PC-9 (cell line): ENCODE results near the gene ADCY3. TPM values are rescaled to one million over a fixed set of nuclear protein-coding genes. Genes with fewer than 3 reads are reported as not detected.

Experiments used
- BruUV-seq: library from RNA; stranded (reverse); fragments of 400-500 nt; replicated peaks from 2 replicates; lab custom pipeline; 2021; lab: Mats Ljungman, UMichigan
- CTCF ChIA-PET: fragments of 300-600 bp; sonication (Branson Sonifier 250); formaldehyde crosslinking; loops from one replicate; lab custom pipeline; 2022; ENCODE audit warnings: antibody characterized with exemption; lab: Charles Lee
- POLR2A ChIA-PET: fragments of 300-600 bp; sonication (Branson Sonifier 250); formaldehyde crosslinking; loops from one replicate; lab custom pipeline; 2022; ENCODE audit warnings: antibody characterized with exemption; ENCODE audit not compliant: unreplicated experiment; lab: Charles Lee
- DNase-seq, 2 experiments: peaks; one replicate each; pipeline versions ENCODE4 v3.0.0 to v3.0.0-alpha.2; 2015 to 2022; ENCODE audit warnings: mixed read lengths in 1 of 2
- H2AFZ ChIP-seq: fragments of 200-600 bp; sonication (generic); 2 replicates; pipeline ENCODE4 v1.8.1; 2017; ENCODE audit warnings: antibody characterized with exemption
- H3F3A ChIP-seq: fragments of 200-600 bp; sonication (generic); 2 replicates; pipeline ENCODE4 v1.8.1; 2017; ENCODE audit warnings: antibody characterized with exemption, mild to moderate bottlenecking, low read depth; ENCODE audit not compliant: insufficient read depth
- H3K27ac ChIP-seq: fragments of 200-600 bp; sonication (generic); 2 replicates; pipeline ENCODE4 v1.6.1; 2016; ENCODE audit warnings: mixed run types
- H3K27me3 ChIP-seq: fragments of 200-600 bp; sonication (generic); 2 replicates; pipeline ENCODE4 v1.6.1; 2016; ENCODE audit warnings: low read depth, mixed run types; ENCODE audit not compliant: insufficient read depth
- H3K36me3 ChIP-seq: fragments of 200-600 bp; sonication (generic); 2 replicates; pipeline ENCODE4 v1.6.1; 2016; ENCODE audit warnings: low read depth, mixed run types
- H3K4me1 ChIP-seq: fragments of 200-600 bp; sonication (generic); replicated peaks from 2 replicates; pipeline ENCODE4 v1.6.1; 2016; ENCODE audit warnings: mixed run types; ENCODE audit not compliant: insufficient read depth
- H3K4me2 ChIP-seq: fragments of 200-600 bp; sonication (generic); 2 replicates; pipeline ENCODE4 v1.6.1; 2017; ENCODE audit warnings: mixed run types
- H3K4me3 ChIP-seq: fragments of 200-600 bp; sonication (generic); 2 replicates; pipeline ENCODE4 v1.6.1; 2016; ENCODE audit warnings: mixed run types
- H3K79me2 ChIP-seq: fragments of 200-600 bp; sonication (generic); 2 replicates; pipeline ENCODE4 v1.6.1; 2017; ENCODE audit warnings: low read depth, mixed run types
- H3K9me2 ChIP-seq: fragments of 200-600 bp; sonication (generic); 2 replicates; pipeline ENCODE4 v1.8.1; 2017; ENCODE audit warnings: mild to moderate bottlenecking; ENCODE audit not compliant: insufficient read depth
- H3K9me3 ChIP-seq: fragments of 200-600 bp; sonication (generic); 2 replicates; pipeline ENCODE4 v1.8.1; 2016; ENCODE audit warnings: low read depth; ENCODE audit not compliant: insufficient read depth
- H4K20me1 ChIP-seq: fragments of 200-600 bp; sonication (generic); 2 replicates; pipeline ENCODE4 v1.8.1; 2017; ENCODE audit not compliant: insufficient read depth
- EZH2 ChIP-seq: fragments of 200-600 bp; sonication (generic); IDR thresholded peaks from 2 replicates; pipeline ENCODE4 v1.8.0; 2017; ENCODE audit warnings: antibody characterized with exemption, low read depth
- intact Hi-C: fragments of 100-400 bp; cut with micrococcal nuclease; formaldehyde crosslinking; loops from one replicate; pipeline ENCODE4 v1.10.0; 2022; ENCODE audit not compliant: unreplicated experiment
- total RNA-seq: library from RNA; stranded (reverse); gene quantifications from 2 replicates; pipeline ENCODE4 v1.2.3, GENCODE V29; 2021
- TF ChIP-seq, protein P1 (sequence below): fragments of 200-600 bp; sonication (generic); conservative IDR thresholded peaks from 2 replicates; pipeline ENCODE4 v1.6.1; 2017; ENCODE audit warnings: mixed run types, antibody characterized with exemption, mild to moderate bottlenecking, moderate library complexity

Gene ADCY3
- total RNA-seq, 1 experiment from 2014 or later = 46.3 TPM

DNA sequence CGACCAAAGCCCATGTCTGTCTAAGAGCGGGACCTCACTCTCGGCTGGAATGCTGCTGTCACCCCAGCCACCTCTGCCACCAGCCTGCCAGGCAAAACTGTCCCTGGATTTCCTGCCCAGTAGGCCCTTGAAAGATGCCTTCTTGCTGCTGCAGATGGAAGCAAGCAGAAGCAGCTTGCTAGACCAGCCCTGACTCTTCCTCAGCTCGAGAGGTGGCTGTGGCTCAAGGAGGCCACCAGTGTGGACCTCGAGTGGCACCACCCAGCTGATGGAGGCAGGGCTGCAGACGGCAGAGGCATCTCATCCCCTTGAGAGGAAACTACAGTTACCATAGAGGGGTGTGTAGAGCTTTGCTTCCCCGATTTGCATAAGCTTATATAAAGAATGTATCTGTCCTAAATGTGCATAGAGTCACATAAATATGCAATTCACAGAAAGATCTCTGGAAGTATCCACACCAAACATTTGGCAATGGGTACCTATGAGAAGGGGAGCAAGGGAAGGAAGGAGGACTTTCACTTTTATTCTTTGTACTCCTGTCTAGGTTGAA, 20.6 kb downstream of the ADCY3 start:
- no peaks in the 10 kb centered on the region for H3K27me3 ChIP-seq
- H3K36me3 ChIP-seq = peaks cover 3% of the 10 kb centered on the region
- H3K9me3 ChIP-seq = peaks cover 20% of the 10 kb centered on the region
- TF ChIP-seq, protein P1, sequence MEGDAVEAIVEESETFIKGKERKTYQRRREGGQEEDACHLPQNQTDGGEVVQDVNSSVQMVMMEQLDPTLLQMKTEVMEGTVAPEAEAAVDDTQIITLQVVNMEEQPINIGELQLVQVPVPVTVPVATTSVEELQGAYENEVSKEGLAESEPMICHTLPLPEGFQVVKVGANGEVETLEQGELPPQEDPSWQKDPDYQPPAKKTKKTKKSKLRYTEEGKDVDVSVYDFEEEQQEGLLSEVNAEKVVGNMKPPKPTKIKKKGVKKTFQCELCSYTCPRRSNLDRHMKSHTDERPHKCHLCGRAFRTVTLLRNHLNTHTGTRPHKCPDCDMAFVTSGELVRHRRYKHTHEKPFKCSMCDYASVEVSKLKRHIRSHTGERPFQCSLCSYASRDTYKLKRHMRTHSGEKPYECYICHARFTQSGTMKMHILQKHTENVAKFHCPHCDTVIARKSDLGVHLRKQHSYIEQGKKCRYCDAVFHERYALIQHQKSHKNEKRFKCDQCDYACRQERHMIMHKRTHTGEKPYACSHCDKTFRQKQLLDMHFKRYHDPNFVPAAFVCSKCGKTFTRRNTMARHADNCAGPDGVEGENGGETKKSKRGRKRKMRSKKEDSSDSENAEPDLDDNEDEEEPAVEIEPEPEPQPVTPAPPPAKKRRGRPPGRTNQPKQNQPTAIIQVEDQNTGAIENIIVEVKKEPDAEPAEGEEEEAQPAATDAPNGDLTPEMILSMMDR = no peak
- no peak for TF ChIP-seq EZH2
- intact Hi-C loops = no loop called here
- no peak overlapping the region for H3K4me2 ChIP-seq
- DNase-seq = no peak
- CTCF ChIA-PET = no interaction called here
- POLR2A ChIA-PET = no interaction called here
- no TSS peak for BruUV-seq
- no peaks in the 10 kb centered on the region for H3F3A ChIP-seq
- no peaks in the 10 kb centered on the region for H3K4me1 ChIP-seq
- no peaks in the 10 kb centered on the region for H4K20me1 ChIP-seq
- no peak overlapping the region for H3K4me3 ChIP-seq
- no peak overlapping the region for H3K27ac ChIP-seq
- H3K79me2 ChIP-seq = no peaks in the 10 kb centered on the region
- H3K9me2 ChIP-seq = no peaks in the 10 kb centered on the region
- no peak overlapping the region for H2AFZ ChIP-seq

DNA sequence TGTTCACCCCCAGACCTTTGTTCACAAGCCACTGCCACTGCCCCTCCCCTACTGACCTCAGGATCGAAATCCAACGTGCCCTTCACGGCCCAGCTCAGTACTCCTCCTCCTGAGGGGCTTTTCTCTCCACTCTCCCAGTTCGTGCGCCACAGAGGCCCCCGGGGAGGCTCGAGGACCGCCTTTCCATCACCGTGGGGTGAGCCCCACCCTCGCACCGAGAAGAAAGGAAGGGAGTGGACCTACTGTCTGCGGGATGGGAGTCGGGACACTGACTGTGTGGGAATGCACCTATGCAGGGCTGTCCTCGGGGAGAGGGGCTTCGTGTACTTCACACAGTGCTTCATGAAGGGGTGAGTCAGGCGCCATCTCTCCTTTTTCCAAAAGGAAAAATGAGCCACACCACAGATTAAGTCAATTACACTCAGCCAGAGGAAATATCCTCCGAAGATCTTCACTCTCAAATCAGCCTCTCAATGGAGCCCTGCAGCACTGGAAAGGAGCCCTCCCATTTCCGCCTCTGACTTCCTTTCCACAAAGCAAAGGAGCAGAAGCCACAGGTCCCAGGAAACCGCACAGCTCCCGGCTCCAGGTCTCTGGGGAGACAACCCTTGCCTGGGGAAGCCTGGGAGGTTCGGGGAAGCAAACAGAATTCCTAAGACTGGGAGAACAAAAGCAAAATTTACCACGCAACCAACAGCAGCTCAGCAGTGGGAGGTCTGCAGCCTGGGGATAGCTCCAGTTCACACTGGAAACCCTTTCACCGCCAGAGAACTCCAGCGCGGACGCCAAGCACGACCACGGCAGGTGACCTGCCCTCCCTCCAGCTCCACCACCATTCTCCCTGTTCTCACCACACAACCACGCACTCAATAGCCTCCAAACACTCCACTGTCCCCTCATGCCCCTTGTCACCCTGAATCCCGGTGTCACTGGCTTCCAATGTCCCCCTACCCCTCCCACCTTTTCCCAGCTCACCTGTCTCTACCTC, 21.6 kb downstream of the ADCY3 start:
- BruUV-seq = no TSS peak
- POLR2A ChIA-PET = no interaction called here

DNA sequence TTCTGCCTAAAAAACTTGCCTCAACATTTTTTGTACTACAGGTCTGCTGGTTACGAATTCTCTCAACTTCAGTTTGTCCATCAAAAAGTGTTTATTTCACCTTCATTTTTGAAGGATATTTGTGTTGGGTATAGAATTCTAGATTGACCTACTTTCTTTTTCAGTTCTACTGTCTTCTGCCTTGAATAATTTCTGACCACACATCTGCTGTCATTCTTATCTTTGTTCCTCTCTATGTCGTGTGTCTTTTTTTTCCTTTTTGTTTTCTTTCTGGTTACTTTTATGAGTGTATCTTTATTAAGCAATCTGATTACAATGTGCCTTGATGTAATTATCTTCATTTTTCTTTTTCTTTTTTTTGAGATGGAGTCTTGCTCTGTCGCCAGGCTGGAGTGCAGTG, 25.3 kb downstream of the ADCY3 start:
- Histone ChIP-seq H3K9me2 (no peaks in the 10 kb centered on the region), H3K4me3 (no peak overlapping the region), H3K4me2 (no peak overlapping the region), H3K36me3 (peaks cover 3% of the 10 kb centered on the region), H3K27ac (no peak overlapping the region), H3K79me2 (no peaks in the 10 kb centered on the region), H3K27me3 (no peaks in the 10 kb centered on the region), H4K20me1 (no peaks in the 10 kb centered on the region), H3K4me1 (no peaks in the 10 kb centered on the region), H2AFZ (no peak overlapping the region), H3F3A (no peaks in the 10 kb centered on the region), H3K9me3 (peaks cover 24% of the 10 kb centered on the region)
- no TSS peak for BruUV-seq
- intact Hi-C loops = no loop called here
- no peak for TF ChIP-seq EZH2
- TF ChIP-seq, protein P1 = no peak
- CTCF ChIA-PET = no interaction called here
- no peak for DNase-seq
- POLR2A ChIA-PET = no interaction called here

More for the DNA sequence above, 21.6 kb downstream of the ADCY3 start:
- peaks cover 3% of the 10 kb centered on the region for H3K36me3 ChIP-seq
- TF ChIP-seq, protein P1 = no peak
- no peak for TF ChIP-seq EZH2
- H3K9me3 ChIP-seq = peaks cover 24% of the 10 kb centered on the region
- H4K20me1 ChIP-seq = no peaks in the 10 kb centered on the region
- H3K9me2 ChIP-seq = no peaks in the 10 kb centered on the region
- no peaks in the 10 kb centered on the region for H3K79me2 ChIP-seq
- no peak for DNase-seq
- no peaks in the 10 kb centered on the region for H3K27me3 ChIP-seq
- no peak overlapping the region for H3K4me3 ChIP-seq
- H3K27ac ChIP-seq = no peak overlapping the region
- no peaks in the 10 kb centered on the region for H3F3A ChIP-seq
- no peak overlapping the region for H2AFZ ChIP-seq
- H3K4me2 ChIP-seq = no peak overlapping the region
- CTCF ChIA-PET = no interaction called here
- no peaks in the 10 kb centered on the region for H3K4me1 ChIP-seq
- intact Hi-C loops = no loop called here
